Epithelial cell of proximal tubule (primary cell): ENCODE results near the gene WNT9B. TPM values are rescaled to one million over a fixed set of nuclear protein-coding genes. Genes with fewer than 3 reads are reported as not detected.

Source experiments
- DNase-seq: peaks from one replicate; pipeline ENCODE4 v3.0.0-alpha.2; 2011; ENCODE audit warnings: low read depth
- H3K4me3 ChIP-seq: 2 replicates; pipeline ENCODE4 v1.5.1; 2011; ENCODE audit warnings: low read depth, mild to moderate bottlenecking, low read length
- total RNA-seq: library from RNA; depleted of rRNA; stranded (reverse); fragments of >200 nt; gene quantifications from 2 replicates; pipeline ENCODE4 v1.2.3, GENCODE V29; 2015
- TF ChIP-seq, protein P1 (sequence below): conservative IDR thresholded peaks from 2 replicates; pipeline ENCODE4 v1.5.1; 2012; ENCODE audit warnings: low read depth, mild to moderate bottlenecking, low read length

Gene WNT9B
- total RNA-seq, 1 donor from 2014 or later: not detected

DNA sequence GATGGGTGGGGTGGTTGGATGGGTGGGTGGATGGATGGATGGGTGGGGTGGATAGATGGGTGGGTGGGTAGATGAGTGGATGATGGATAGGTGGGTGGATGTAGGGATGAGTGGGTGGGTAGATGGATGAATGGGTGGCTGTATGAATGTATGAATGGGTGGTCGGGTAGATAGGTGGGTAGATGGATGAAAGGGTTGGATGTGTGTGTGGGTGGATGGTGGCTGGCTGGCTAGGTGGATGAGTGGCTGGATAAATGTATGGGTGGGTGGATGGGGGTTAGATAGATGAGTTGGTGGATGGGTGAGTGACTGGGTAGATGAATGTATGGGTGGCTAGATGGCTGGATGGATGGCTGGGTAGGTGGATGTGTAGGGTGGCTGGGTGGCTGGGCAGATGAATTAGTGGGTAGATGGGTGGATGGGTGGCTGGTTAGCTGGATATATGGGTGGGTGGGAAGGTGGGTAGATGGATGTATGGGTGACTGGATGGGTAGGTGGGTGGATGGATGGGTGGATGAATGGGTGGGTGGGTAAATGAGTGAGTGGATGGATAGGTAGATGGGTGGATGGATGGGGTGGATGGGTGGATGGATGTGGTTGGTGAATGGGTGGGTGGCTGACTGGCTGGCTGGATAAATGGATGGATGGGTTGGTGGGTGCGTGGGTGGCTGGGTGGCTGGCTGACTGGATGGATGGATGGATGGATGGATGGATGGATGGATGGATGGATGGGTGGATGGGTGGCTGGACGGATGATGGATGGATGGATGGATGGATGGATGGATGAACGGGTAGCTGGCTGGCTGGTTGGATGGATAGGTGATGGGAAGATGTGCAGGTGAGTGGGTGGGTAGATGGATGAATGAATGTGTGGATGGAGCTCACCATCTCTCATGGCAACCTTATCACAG lies 52.6 kb downstream of the WNT9B start:
- TF ChIP-seq, protein P1, sequence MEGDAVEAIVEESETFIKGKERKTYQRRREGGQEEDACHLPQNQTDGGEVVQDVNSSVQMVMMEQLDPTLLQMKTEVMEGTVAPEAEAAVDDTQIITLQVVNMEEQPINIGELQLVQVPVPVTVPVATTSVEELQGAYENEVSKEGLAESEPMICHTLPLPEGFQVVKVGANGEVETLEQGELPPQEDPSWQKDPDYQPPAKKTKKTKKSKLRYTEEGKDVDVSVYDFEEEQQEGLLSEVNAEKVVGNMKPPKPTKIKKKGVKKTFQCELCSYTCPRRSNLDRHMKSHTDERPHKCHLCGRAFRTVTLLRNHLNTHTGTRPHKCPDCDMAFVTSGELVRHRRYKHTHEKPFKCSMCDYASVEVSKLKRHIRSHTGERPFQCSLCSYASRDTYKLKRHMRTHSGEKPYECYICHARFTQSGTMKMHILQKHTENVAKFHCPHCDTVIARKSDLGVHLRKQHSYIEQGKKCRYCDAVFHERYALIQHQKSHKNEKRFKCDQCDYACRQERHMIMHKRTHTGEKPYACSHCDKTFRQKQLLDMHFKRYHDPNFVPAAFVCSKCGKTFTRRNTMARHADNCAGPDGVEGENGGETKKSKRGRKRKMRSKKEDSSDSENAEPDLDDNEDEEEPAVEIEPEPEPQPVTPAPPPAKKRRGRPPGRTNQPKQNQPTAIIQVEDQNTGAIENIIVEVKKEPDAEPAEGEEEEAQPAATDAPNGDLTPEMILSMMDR: no peak
- no peak for DNase-seq

DNA sequence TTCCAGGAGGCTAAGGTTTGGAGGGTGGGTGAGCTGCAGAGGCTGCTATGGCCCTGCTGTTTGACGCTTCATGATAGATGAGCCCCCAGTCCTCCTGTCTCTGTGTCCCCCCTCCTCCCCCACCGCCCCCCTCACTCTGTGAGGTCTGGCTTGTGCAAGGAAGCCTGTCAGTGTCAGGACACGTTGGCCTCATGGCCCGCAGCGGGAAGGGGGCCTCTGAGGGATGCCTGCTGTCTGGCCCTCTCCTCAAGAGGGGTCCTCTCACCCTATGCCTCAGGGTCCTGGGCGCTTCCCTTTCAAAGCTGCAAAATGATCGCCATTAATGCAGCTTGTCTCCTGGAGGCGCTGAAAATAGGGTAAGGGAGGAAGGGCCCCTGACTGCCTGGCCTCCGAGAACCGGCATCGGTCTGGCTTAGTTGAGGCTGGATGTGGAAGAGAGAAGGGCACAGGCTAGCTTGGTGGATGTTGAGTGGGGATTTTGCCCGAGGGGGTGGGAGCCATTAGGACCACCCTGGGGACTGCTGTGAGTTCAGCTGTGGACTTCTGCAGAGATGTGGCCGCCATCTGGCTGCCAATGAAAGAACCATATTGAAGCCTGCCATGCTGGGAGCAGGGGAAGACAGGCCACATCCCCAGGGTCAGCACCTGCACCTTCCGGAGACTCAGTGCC lies 56.8 kb downstream of the WNT9B start:
- no peak overlapping the region for H3K4me3 ChIP-seq
- TF ChIP-seq, protein P1: no peak
- no peak for DNase-seq

More for the DNA sequence above, 52.6 kb downstream of the WNT9B start:
- no peak overlapping the region for H3K4me3 ChIP-seq

DNA sequence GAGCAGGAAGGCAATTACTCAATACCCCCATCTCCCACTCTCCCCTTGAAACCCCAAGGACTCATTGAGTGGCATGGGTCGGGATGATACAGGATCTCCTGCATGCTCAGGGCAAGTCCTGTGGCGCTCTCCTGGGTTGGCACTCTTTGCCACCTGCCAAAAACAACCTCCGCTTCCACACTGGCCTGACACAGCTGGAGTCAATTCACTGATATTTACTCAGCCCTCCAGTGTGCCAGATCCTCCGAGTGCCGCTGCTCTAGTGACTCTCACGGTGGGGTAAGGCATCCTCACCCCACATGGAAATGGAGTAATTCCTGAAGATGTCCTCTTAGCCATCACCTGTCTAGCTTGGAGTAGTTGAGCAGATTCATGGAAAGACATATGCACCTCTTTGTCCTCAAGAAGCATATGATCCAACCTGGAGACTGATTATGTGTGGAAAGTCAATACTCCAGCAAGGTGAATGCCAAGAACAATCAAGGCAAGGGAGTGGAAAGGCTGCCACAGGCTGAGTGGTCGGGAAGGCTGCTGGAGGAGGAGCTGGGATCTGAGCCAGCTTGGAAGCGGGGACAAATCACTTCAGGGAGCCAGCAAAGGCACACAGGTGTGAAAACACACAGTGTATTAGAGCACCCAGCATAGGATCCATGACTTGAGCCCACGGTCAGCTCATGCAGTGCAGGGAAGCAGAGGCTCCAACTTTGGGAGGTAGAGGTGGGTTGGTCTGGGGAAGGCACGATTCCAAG lies 59.0 kb downstream of the WNT9B start:
- TF ChIP-seq, protein P1: no peak
- DNase-seq: no peak
- H3K4me3 ChIP-seq: no peak overlapping the region

DNA sequence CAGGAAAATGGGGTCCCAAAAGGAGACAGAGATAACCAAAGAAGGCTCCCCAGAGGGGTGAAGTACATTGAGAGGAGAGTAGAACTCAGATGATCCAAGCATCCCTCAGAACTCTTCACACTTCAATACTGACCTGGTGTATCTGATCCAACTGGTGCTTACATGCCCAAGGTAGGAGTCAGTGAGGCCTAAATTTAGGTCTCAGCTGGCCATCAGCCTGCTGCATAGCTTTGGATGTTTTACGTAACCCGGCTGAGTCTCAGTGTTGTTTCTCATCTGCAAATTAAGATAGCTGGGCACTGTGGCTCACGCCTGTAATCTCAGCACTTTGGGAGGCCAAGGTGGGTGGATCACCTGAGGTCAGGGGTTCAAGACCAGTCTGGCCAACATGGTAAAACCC lies 59.9 kb downstream of the WNT9B start:
- DNase-seq: no peak
- TF ChIP-seq, protein P1: no peak
- H3K4me3 ChIP-seq: no peak overlapping the region

DNA sequence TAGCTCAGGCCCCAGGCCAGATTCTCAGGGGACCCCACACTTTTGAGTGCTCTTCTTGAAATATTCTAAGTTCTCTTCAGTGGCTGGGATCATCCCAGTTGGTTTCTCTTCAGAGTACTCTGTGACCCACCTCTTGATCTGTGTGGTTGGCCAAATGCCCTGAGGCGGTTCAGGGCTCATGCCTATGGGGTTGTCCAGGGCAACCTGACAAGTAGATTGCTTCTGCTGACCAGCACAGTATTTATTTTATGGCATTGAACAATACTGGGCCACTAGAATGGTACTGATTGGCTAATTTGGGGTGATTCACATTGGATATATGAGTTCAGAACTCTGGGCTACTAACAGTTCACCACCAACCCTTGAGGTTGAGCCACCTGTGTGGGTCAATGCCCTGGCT lies 64.2 kb downstream of the WNT9B start:
- DNase-seq: no peak
- TF ChIP-seq, protein P1: no peak
- no peak overlapping the region for H3K4me3 ChIP-seq

DNA sequence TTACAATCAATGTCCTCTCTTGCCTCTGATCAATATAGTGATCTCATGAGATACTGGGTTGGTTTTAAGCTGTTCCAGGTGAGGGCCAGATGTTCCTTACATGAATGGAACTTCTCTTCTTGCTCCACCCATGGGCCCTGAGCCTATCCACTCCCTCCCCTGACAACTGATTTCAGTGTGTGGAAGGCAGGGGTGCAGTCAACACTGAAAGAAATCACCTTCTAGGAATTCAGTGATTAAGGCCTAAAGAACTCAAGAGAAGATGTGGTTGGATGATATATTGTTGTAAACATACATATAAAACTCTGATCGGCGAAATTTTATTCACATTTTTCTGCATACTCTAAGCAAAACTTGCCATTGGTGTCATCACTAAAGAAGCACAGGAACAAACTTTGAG lies 64.8 kb downstream of the WNT9B start:
- TF ChIP-seq, protein P1: no peak
- no peak for DNase-seq
- H3K4me3 ChIP-seq: no peak overlapping the region
